ENCODE measurements around the gene TPM4. TPM values are rescaled to one million over a fixed set of nuclear protein-coding genes. Genes with fewer than 3 reads are reported as not detected.

The TPM4 gene
- polyA plus RNA-seq, 2 donors: 350 to 439 TPM

GRCh38 chr19:16051254-16052025 is 24.9 kb upstream of the TPM4 start:
- no peak overlapping the region for H3K4me3 ChIP-seq (ENCODE audit: low read depth in 1 of 2, low read length in 2 of 2)
- H3K27ac ChIP-seq (ENCODE audit: low read depth in 2 of 2, low read length in 1 of 2): no peak overlapping the region
- H3K9me3 ChIP-seq (ENCODE audit: control insufficient read depth in 2 of 2, insufficient read depth in 1 of 2, low read depth in 1 of 2, low read length in 1 of 2): no peaks in the 10 kb centered on the region
- WGBS, 2 donors: 40 to 50% methylated on average over 11 of the region's 11 CpGs
- H3K36me3 ChIP-seq (ENCODE audit: control insufficient read depth in 2 of 2, insufficient read depth in 2 of 2, low read length in 1 of 2): no peaks in the 10 kb centered on the region
- H3K27me3 ChIP-seq (ENCODE audit: control insufficient read depth in 1 of 2, insufficient read depth in 2 of 2, low read length in 2 of 2): no peaks in the 10 kb centered on the region
- no peaks in the 10 kb centered on the region for H3K4me1 ChIP-seq (ENCODE audit: control insufficient read depth in 2 of 2, insufficient read depth in 2 of 2, low read length in 1 of 2)

- Histone ChIP-seq H3K27me3 (ENCODE audit: control insufficient read depth in 1 of 2, insufficient read depth in 2 of 2, low read length in 2 of 2) (no peaks in the 10 kb centered on the region), H3K27ac (ENCODE audit: low read depth in 2 of 2, low read length in 1 of 2) (no peak overlapping the region), H3K9me3 (ENCODE audit: control insufficient read depth in 2 of 2, insufficient read depth in 1 of 2, low read depth in 1 of 2, low read length in 1 of 2) (no peaks in the 10 kb centered on the region), H3K36me3 (ENCODE audit: control insufficient read depth in 2 of 2, insufficient read depth in 2 of 2, low read length in 1 of 2) (no peaks in the 10 kb centered on the region), H3K4me3 (ENCODE audit: low read depth in 1 of 2, low read length in 2 of 2) (no peak overlapping the region), H3K4me1 (ENCODE audit: control insufficient read depth in 2 of 2, insufficient read depth in 2 of 2, low read length in 1 of 2) (no peaks in the 10 kb centered on the region)
- 83 to 87% methylated on average over 7 of the region's 7 CpGs for WGBS, 2 donors
Measured at GRCh38 chr19:16052353-16052752, 23.9 kb upstream of the TPM4 start.

GRCh38 chr19:16057062-16057461 is 19.2 kb upstream of the TPM4 start:
- 58 to 67% methylated on average over 5 of the region's 5 CpGs for WGBS, 2 donors
- H3K4me3 ChIP-seq (ENCODE audit: low read depth in 1 of 2, low read length in 2 of 2): no peak overlapping the region
- no peak overlapping the region for H3K27ac ChIP-seq (ENCODE audit: low read depth in 2 of 2, low read length in 1 of 2)
- H3K27me3 ChIP-seq (ENCODE audit: control insufficient read depth in 1 of 2, insufficient read depth in 2 of 2, low read length in 2 of 2): no peaks in the 10 kb centered on the region
- no peaks in the 10 kb centered on the region for H3K9me3 ChIP-seq (ENCODE audit: control insufficient read depth in 2 of 2, insufficient read depth in 1 of 2, low read depth in 1 of 2, low read length in 1 of 2)
- H3K36me3 ChIP-seq (ENCODE audit: control insufficient read depth in 2 of 2, insufficient read depth in 2 of 2, low read length in 1 of 2): no peaks in the 10 kb centered on the region
- H3K4me1 ChIP-seq (ENCODE audit: control insufficient read depth in 2 of 2, insufficient read depth in 2 of 2, low read length in 1 of 2): no peaks in the 10 kb centered on the region

GRCh38 chr19:16060294-16060693 is 16.0 kb upstream of the TPM4 start:
- WGBS, 2 donors: 50 to 62% methylated on average over 2 of the region's 2 CpGs
- no peaks in the 10 kb centered on the region for H3K27me3 ChIP-seq (ENCODE audit: control insufficient read depth in 1 of 2, insufficient read depth in 2 of 2, low read length in 2 of 2)

GRCh38 chr19:16061943-16062342 is 14.4 kb upstream of the TPM4 start:
- WGBS, 2 donors: 58 to 71% methylated on average over 4 of the region's 4 CpGs
- no peak overlapping the region for H3K4me3 ChIP-seq (ENCODE audit: low read depth in 1 of 2, low read length in 2 of 2)
- no peaks in the 10 kb centered on the region for H3K36me3 ChIP-seq (ENCODE audit: control insufficient read depth in 2 of 2, insufficient read depth in 2 of 2, low read length in 1 of 2)
- H3K4me1 ChIP-seq (ENCODE audit: control insufficient read depth in 2 of 2, insufficient read depth in 2 of 2, low read length in 1 of 2): peaks cover 3% of the 10 kb centered on the region in 2 donors
- H3K9me3 ChIP-seq (ENCODE audit: control insufficient read depth in 2 of 2, insufficient read depth in 1 of 2, low read depth in 1 of 2, low read length in 1 of 2): no peaks in the 10 kb centered on the region
- H3K27ac ChIP-seq (ENCODE audit: low read depth in 2 of 2, low read length in 1 of 2): no peak overlapping the region
- no peaks in the 10 kb centered on the region for H3K27me3 ChIP-seq (ENCODE audit: control insufficient read depth in 1 of 2, insufficient read depth in 2 of 2, low read length in 2 of 2)

More at GRCh38 chr19:16060294-16060693, 16.0 kb upstream of the TPM4 start:
- Histone ChIP-seq H3K36me3 (ENCODE audit: control insufficient read depth in 2 of 2, insufficient read depth in 2 of 2, low read length in 1 of 2) (no peaks in the 10 kb centered on the region), H3K27ac (ENCODE audit: low read depth in 2 of 2, low read length in 1 of 2) (no peak overlapping the region), H3K4me3 (ENCODE audit: low read depth in 1 of 2, low read length in 2 of 2) (no peak overlapping the region), H3K9me3 (ENCODE audit: control insufficient read depth in 2 of 2, insufficient read depth in 1 of 2, low read depth in 1 of 2, low read length in 1 of 2) (no peaks in the 10 kb centered on the region), H3K4me1 (ENCODE audit: control insufficient read depth in 2 of 2, insufficient read depth in 2 of 2, low read length in 1 of 2) (no peaks in the 10 kb centered on the region)

GRCh38 chr19:16062789-16063188 is 13.5 kb upstream of the TPM4 start:
- Histone ChIP-seq H3K4me3 (ENCODE audit: low read depth in 1 of 2, low read length in 2 of 2) (no peak overlapping the region), H3K4me1 (ENCODE audit: control insufficient read depth in 2 of 2, insufficient read depth in 2 of 2, low read length in 1 of 2) (peaks cover 3% of the 10 kb centered on the region in 2 donors), H3K27ac (ENCODE audit: low read depth in 2 of 2, low read length in 1 of 2) (no peak overlapping the region), H3K9me3 (ENCODE audit: control insufficient read depth in 2 of 2, insufficient read depth in 1 of 2, low read depth in 1 of 2, low read length in 1 of 2) (no peaks in the 10 kb centered on the region), H3K36me3 (ENCODE audit: control insufficient read depth in 2 of 2, insufficient read depth in 2 of 2, low read length in 1 of 2) (no peaks in the 10 kb centered on the region), H3K27me3 (ENCODE audit: control insufficient read depth in 1 of 2, insufficient read depth in 2 of 2, low read length in 2 of 2) (no peaks in the 10 kb centered on the region)
- WGBS, 2 donors: 80 to 83% methylated on average over 2 of the region's 2 CpGs

GRCh38 chr19:16064209-16064889 is 11.9 kb upstream of the TPM4 start:
- 89 to 94% methylated on average over 16 of the region's 16 CpGs for WGBS, 2 donors

GRCh38 chr19:16066611-16067104 is 9.6 kb upstream of the TPM4 start:
- Histone ChIP-seq H3K9me3 (ENCODE audit: control insufficient read depth in 2 of 2, insufficient read depth in 1 of 2, low read depth in 1 of 2, low read length in 1 of 2) (no peaks in the 10 kb centered on the region), H3K36me3 (ENCODE audit: control insufficient read depth in 2 of 2, insufficient read depth in 2 of 2, low read length in 1 of 2) (peaks cover 0 to 1% of the 10 kb centered on the region in 2 donors), H3K4me1 (ENCODE audit: control insufficient read depth in 2 of 2, insufficient read depth in 2 of 2, low read length in 1 of 2) (peaks cover 3 to 17% of the 10 kb centered on the region in 2 donors), H3K27ac (ENCODE audit: low read depth in 2 of 2, low read length in 1 of 2) (peak overlapping the region; percentile 92 to 96), H3K27me3 (ENCODE audit: control insufficient read depth in 1 of 2, insufficient read depth in 2 of 2, low read length in 2 of 2) (no peaks in the 10 kb centered on the region), H3K4me3 (ENCODE audit: low read depth in 1 of 2, low read length in 2 of 2) (peak overlapping the region in 1 of 2 donors; percentile 89)
- WGBS, 2 donors: 29 to 30% methylated on average over 6 of the region's 6 CpGs

More at GRCh38 chr19:16064209-16064889, 11.9 kb upstream of the TPM4 start:
- peak overlapping the region in 1 of 2 donors; percentile 40 for H3K27ac ChIP-seq (ENCODE audit: low read depth in 2 of 2, low read length in 1 of 2)
- no peak overlapping the region for H3K4me3 ChIP-seq (ENCODE audit: low read depth in 1 of 2, low read length in 2 of 2)
- H3K27me3 ChIP-seq (ENCODE audit: control insufficient read depth in 1 of 2, insufficient read depth in 2 of 2, low read length in 2 of 2): no peaks in the 10 kb centered on the region
- no peaks in the 10 kb centered on the region for H3K36me3 ChIP-seq (ENCODE audit: control insufficient read depth in 2 of 2, insufficient read depth in 2 of 2, low read length in 1 of 2)
- H3K4me1 ChIP-seq (ENCODE audit: control insufficient read depth in 2 of 2, insufficient read depth in 2 of 2, low read length in 1 of 2): peaks cover 3% of the 10 kb centered on the region in 2 donors
- H3K9me3 ChIP-seq (ENCODE audit: control insufficient read depth in 2 of 2, insufficient read depth in 1 of 2, low read depth in 1 of 2, low read length in 1 of 2): no peaks in the 10 kb centered on the region

- H3K4me1 ChIP-seq (ENCODE audit: control insufficient read depth in 2 of 2, insufficient read depth in 2 of 2, low read length in 1 of 2): peaks cover 3 to 17% of the 10 kb centered on the region in 2 donors
- 34 to 54% methylated on average over 39 to 40 of the region's 40 CpGs for WGBS, 2 donors
Measured at GRCh38 chr19:16067205-16067938, 8.9 kb upstream of the TPM4 start.

More at GRCh38 chr19:16067205-16067938, 8.9 kb upstream of the TPM4 start:
- Histone ChIP-seq H3K4me3 (ENCODE audit: low read depth in 1 of 2, low read length in 2 of 2) (peak overlapping the region; percentile 89 to 94), H3K9me3 (ENCODE audit: control insufficient read depth in 2 of 2, insufficient read depth in 1 of 2, low read depth in 1 of 2, low read length in 1 of 2) (no peaks in the 10 kb centered on the region), H3K27me3 (ENCODE audit: control insufficient read depth in 1 of 2, insufficient read depth in 2 of 2, low read length in 2 of 2) (no peaks in the 10 kb centered on the region), H3K27ac (ENCODE audit: low read depth in 2 of 2, low read length in 1 of 2) (peak overlapping the region; percentile 92 to 96), H3K36me3 (ENCODE audit: control insufficient read depth in 2 of 2, insufficient read depth in 2 of 2, low read length in 1 of 2) (peaks cover 0 to 5% of the 10 kb centered on the region in 2 donors)

Measured in esophagus (tissue), 2 donors.